Glomerular endothelial cell (primary cell): ENCODE data around the gene MFF. TPM values are rescaled to one million over a fixed set of nuclear protein-coding genes. Genes with fewer than 3 reads are reported as not detected.
"Not testable (repeated sequence)": the region's sequence is repeated elsewhere in the genome, so short reads cannot be mapped to it uniquely, and the experiment has no call there.

Experiments used
- DNase-seq: peaks from one replicate; pipeline ENCODE4 v3.0.0-alpha.2; 2011; ENCODE audit warnings: low read depth, low spot score; ENCODE audit errors: extremely low read depth
- total RNA-seq: library from RNA; depleted of rRNA; stranded (reverse); fragments of >200 nt; gene quantifications from 2 replicates; pipeline ENCODE4 v1.2.3, GENCODE V29; 2015

MFF gene
- total RNA-seq, 1 donor from 2014 or later, result 96.4 TPM

GRCh38 chr2:227376656-227377396, 51.8 kb downstream of the MFF start:
- no peak for DNase-seq

- DNase-seq, result no peak
These were observed 52.7 kb downstream of the MFF start for GRCh38 chr2:227377467-227378351.

GRCh38 chr2:227378371-227378782, 53.3 kb downstream of the MFF start:
- DNase-seq, result no peak

- no peak for DNase-seq
These were observed 54.0 kb downstream of the MFF start, which contains the start of gene TM4SF20 for GRCh38 chr2:227379095-227379494. Gene TM4SF20 (minus strand): TSS chr2:227379306. CDS start chr2:227379268, 38 bp downstream.

GRCh38 chr2:227382241-227382835, 57.3 kb downstream of the MFF start:
- not testable (repeated sequence) for DNase-seq

GRCh38 chr2:227383686-227384085, 58.6 kb downstream of the MFF start:
- DNase-seq, result no peak

GRCh38 chr2:227386630-227387029, 61.6 kb downstream of the MFF start:
- no peak for DNase-seq

GRCh38 chr2:227387583-227387982, 62.5 kb downstream of the MFF start, which contains the start of gene SCYGR1:
Gene SCYGR1 (minus strand): TSS chr2:227387949. CDS start chr2:227387949, 0 bp downstream.
- DNase-seq, result not testable (repeated sequence)

GRCh38 chr2:227388537-227389011, 63.5 kb downstream of the MFF start:
- peak; percentile 25 for DNase-seq

- DNase-seq, result no peak
These were observed 64.2 kb downstream of the MFF start for GRCh38 chr2:227389231-227389630.

- DNase-seq, result no peak
These were observed 64.6 kb downstream of the MFF start for GRCh38 chr2:227389661-227390060.

GRCh38 chr2:227390468-227391256, 65.6 kb downstream of the MFF start:
- DNase-seq, result no peak

GRCh38 chr2:227394401-227394800, 69.3 kb downstream of the MFF start:
- DNase-seq, result no peak

- DNase-seq, result no peak
These were observed 70.5 kb downstream of the MFF start for GRCh38 chr2:227395556-227395955.

- no peak for DNase-seq
These were observed 72.5 kb downstream of the MFF start for GRCh38 chr2:227397562-227397961.

- no peak for DNase-seq
These were observed 73.9 kb downstream of the MFF start for GRCh38 chr2:227398684-227399670.

GRCh38 chr2:227401550-227401949, 76.5 kb downstream of the MFF start:
- DNase-seq, result no peak

GRCh38 chr2:227402321-227402720, 77.3 kb downstream of the MFF start:
- no peak for DNase-seq

- no peak for DNase-seq
These were observed 77.9 kb downstream of the MFF start for GRCh38 chr2:227402959-227403358.
